ENCODE results near the gene ZNF644. TPM values are rescaled to one million over a fixed set of nuclear protein-coding genes. Genes with fewer than 3 reads are reported as not detected.
"Not testable (repeated sequence)": the region's sequence is repeated elsewhere in the genome, so short reads cannot be mapped to it uniquely, and the experiment has no call there.

Gene ZNF644
- total RNA-seq, 1 donor from 2014 or later: 288 TPM

GRCh38 chr1:90925928-90926869, 95.6 kb downstream of the ZNF644 start:
- no peak for DNase-seq

DNA sequence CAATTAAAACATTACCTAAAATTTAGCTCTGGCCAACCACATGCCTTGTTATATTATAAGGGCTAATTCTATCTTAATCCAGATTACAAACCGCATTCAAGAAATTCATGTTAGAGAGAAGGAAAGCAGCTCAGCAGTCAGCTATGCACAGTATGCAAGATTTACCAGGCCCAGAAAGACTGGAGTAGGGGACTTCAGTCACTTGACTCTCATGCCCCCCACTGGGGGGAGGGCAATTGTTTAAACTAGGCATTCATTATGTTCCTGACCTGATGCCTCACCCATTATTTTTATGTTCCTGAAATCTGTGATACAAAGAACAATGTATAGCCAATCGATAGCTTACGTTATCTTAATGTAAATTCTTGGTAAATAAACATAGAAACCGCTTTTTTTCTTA, 96.9 kb downstream of the ZNF644 start:
- DNase-seq: no peak

DNA sequence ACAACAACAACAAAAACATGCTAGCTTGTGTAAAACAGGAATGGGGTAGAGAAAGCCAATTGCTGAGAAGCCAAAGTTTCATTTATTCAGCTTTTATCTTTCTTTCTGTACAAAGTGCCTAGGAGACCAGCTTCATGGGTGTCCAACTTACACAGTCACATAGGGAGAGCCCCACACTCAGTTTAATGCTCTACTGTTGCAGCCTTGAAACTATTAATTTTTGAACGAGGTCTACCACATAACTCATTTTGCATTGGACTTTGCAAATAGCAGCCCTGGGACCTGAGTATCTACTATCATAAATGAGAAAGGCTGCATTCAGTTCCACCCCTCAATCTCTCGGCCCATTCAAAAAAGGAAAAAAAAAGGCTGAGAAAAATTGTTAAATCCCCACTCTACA, 98.8 kb downstream of the ZNF644 start:
- DNase-seq: no peak

DNA sequence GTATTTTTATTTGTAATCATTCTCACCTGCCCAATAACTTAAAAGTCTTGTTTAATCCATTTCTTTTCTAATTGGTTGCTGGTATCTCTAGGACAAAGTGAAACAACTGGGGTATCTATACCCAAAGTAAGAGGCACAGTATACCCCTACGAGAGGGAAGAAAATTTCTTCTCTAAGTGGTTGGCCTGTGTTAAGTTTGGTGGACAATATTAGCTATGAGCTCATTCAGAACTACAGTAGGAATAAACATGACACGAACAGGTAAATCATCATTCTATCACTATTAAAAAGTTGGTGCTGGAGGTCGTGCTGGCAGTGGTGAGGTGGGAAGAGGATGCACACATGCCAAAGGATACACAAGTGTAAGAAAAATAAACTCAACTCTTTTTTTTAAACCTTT, 99.6 kb downstream of the ZNF644 start:
- DNase-seq: no peak

DNA sequence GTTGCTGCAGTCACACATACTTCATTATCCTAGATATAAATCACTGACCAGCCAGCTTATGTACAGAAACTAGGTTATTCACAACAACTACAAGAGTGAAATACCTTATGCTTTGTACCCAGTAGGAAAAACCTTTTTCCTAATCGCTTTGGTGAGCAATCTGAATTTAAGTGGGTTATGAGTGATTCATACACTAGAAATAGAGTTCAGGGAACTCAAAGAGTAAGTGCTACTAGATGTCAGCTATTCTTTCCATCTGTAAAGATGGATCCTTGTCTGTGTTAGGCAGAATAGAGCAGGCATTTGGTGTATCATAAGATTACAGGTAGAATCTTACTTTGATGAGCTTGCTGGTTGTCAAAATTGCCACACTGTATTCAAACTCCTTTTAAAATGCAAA, 101.9 kb downstream of the ZNF644 start:
- no peak for DNase-seq

- no peak for DNase-seq
These were observed 102.6 kb downstream of the ZNF644 start for GRCh38 chr1:90919190-90919719.

GRCh38 chr1:90911353-90911752, 110.5 kb downstream of the ZNF644 start:
- no peak for DNase-seq

DNA sequence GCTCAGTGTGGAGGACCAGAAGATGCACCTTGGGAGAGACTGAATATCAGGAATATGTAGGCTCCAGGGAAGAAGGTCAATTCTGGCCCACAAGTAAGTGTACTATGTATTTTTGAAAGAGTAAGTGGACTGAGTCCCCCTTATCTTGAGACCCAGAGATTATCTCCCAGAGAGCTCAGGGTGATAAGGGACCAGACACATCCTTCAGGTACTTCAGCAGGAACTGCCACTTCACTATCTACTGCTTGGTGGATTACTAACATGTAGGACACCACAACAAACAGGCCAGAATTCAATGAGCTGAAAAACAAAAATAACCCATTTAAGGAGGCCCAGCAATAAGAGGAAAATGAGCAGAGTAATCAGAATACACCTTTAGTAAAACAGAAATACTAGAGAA, 119.2 kb downstream of the ZNF644 start:
- no peak for DNase-seq

DNA sequence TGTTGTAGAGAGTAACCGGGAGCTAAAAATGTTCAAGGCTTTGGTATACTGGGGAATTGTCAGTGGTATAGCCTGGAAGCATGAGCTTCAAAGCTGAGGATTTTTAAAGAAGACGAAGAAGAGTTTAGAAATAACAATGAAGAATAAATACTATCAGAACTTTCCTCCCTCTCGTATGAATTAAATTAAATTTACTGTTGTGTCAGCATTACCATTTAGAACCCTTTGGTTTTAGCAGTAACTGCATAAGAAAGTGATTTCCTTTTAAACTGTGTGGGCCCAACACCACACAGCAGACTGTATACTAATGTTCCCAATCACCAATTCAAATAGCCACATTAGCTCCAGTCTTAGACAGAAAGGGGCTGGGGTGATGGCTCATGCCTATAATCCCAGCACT, 122.6 kb downstream of the ZNF644 start:
- DNase-seq: no peak

DNA sequence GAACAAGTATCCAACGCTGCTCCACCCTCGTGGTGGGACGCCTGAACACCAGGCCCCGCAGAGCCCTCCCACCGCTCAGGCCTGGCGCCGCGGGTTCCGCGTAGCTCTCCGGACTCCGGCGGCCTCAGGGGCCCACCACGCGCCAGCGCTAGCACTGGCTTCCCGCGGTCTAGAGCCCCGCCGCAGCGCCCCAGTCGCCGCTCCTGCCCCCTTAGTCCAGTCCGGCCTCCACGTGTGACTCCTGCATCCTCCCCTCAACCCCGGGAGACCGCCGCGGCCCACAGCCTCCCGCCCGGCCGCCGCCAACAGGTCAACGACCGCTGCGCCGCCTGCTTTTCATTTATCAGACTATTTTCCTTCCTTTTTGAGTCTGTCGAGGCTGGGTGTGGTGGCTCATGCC, 128.2 kb downstream of the ZNF644 start:
- DNase-seq: not testable (repeated sequence)

DNA sequence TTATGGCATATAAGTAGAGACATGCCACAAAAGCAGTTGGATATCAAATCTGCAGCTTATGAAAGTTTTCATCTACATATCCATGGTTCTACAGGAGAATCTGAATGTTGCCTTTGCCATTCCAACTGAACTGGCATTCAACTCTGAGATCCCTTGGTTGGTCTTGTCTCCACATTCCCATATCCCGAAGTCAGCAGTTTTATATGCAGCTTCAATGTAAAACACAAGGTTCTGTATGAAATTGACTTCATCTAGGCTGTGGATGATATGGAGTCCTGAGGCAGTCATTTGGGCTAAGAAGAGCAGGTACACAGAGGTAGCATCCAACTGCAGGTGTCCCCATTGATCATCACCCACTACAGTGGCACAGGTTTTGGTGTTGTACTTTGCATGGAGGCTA, 129.0 kb downstream of the ZNF644 start:
- DNase-seq: not testable (repeated sequence)

DNA sequence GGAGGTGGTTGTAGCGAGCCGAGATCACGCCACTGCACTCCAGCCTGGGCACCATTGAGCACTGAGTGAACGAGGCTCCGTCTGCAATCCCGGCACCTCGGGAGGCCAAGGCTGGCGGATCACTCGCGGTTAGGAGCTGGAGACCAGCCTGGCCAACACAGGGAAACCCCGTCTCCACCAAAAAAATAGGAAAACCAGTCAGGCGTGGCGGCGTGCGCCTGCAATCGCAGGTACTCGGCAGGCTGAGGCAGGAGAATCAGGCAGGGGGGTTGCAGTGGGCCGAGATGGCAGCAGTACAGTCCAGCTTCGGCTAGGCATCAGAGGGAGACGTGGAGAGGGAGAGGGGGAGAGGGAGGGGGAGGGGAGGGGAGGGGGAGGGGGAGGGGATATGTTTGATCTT, 129.6 kb downstream of the ZNF644 start:
- not testable (repeated sequence) for DNase-seq

- not testable (repeated sequence) for DNase-seq
These were observed 130.1 kb downstream of the ZNF644 start for GRCh38 chr1:90891756-90892155.

GRCh38 chr1:90882221-90882620, 139.6 kb downstream of the ZNF644 start:
- DNase-seq: no peak

- no peak for DNase-seq
These were observed 140.8 kb downstream of the ZNF644 start for GRCh38 chr1:90881034-90881433.

DNA sequence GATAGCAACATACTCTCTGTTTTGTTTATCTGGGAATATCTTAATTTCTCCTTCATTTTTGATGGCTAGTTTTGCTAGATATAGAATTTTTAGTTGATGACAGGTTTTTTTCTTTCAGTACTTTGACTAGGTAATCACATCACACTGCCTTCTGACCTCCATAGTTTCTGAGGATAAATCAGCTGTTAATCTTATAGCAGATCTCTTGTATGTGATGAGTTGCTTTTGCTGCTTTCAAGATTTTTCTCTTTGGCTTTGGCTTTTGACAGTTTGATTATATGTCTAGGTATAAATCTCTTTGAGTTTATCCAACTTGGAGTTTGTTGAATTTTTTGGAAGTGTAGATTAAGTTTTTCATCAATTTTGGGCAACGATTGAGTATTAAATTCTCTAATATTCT, 142.6 kb downstream of the ZNF644 start:
- no peak for DNase-seq

DNA sequence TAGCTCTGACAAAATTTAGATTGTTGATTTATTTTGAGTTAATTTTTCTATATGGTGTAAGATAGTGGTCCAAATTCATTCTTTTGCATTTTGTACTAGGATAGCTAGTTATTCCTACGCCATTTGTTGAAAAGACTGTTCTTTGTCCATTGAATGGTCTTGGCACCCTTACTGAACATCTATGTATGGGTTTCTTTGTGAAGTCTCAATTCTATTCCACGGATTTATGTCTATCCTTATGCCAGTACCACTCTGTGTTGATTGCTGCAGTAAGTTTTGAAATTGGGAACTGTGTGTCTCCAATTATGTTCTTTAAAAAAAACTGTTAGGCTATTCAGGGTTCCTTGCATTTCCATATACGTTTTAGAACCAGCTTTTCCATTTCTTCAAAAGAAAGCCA, 145.7 kb downstream of the ZNF644 start:
- DNase-seq: no peak
